ENCODE results near the gene TLE1.

- TF ChIP-seq, protein P1, sequence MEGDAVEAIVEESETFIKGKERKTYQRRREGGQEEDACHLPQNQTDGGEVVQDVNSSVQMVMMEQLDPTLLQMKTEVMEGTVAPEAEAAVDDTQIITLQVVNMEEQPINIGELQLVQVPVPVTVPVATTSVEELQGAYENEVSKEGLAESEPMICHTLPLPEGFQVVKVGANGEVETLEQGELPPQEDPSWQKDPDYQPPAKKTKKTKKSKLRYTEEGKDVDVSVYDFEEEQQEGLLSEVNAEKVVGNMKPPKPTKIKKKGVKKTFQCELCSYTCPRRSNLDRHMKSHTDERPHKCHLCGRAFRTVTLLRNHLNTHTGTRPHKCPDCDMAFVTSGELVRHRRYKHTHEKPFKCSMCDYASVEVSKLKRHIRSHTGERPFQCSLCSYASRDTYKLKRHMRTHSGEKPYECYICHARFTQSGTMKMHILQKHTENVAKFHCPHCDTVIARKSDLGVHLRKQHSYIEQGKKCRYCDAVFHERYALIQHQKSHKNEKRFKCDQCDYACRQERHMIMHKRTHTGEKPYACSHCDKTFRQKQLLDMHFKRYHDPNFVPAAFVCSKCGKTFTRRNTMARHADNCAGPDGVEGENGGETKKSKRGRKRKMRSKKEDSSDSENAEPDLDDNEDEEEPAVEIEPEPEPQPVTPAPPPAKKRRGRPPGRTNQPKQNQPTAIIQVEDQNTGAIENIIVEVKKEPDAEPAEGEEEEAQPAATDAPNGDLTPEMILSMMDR (IDR thresholded peaks at IDR 0.05), result no peak
- no peak for TF ChIP-seq POLR2A (IDR thresholded peaks at IDR 0.05)
Measured at GRCh38 chr9:81620002-81620390, 69.4 kb downstream of the TLE1 start.

All from stomach (tissue), 4 donors.